ENCODE data around the gene ERCC6L2.

Gene ERCC6L2

GRCh38 chr9:95875305-95876137 is at the start of gene ERCC6L2:
Gene ERCC6L2, plus strand, starts transcription at chr9:95875691. Its CDS starts 348 bp downstream, at chr9:95876039.
- DNase-seq, result peak; percentile 94

- DNase-seq, result no peak
Observed at GRCh38 chr9:95826183-95826838, 49.2 kb upstream of the ERCC6L2 start.

GRCh38 chr9:95830768-95831167 is 44.7 kb upstream of the ERCC6L2 start:
- no peak for DNase-seq

- DNase-seq, result no peak
Observed at GRCh38 chr9:95831810-95832209, 43.7 kb upstream of the ERCC6L2 start.

GRCh38 chr9:95833546-95834178 is 41.8 kb upstream of the ERCC6L2 start:
- no peak for DNase-seq

GRCh38 chr9:95834281-95834907 is 41.1 kb upstream of the ERCC6L2 start:
- no peak for DNase-seq

GRCh38 chr9:95835393-95835792 is 40.1 kb upstream of the ERCC6L2 start:
- DNase-seq, result no peak

- DNase-seq, result no peak
Observed at GRCh38 chr9:95836072-95836471, 39.4 kb upstream of the ERCC6L2 start.

- DNase-seq, result no peak
Observed at GRCh38 chr9:95839012-95839411, 36.5 kb upstream of the ERCC6L2 start.

- no peak for DNase-seq
Observed at GRCh38 chr9:95840074-95840473, 35.4 kb upstream of the ERCC6L2 start.

- no peak for DNase-seq
Observed at GRCh38 chr9:95841377-95841776, 34.1 kb upstream of the ERCC6L2 start.

GRCh38 chr9:95845751-95846150 is 29.7 kb upstream of the ERCC6L2 start:
- DNase-seq, result no peak

GRCh38 chr9:95848764-95849163 is 26.7 kb upstream of the ERCC6L2 start:
- no peak for DNase-seq

- no peak for DNase-seq
Observed at GRCh38 chr9:95852059-95853032, 23.1 kb upstream of the ERCC6L2 start.

- DNase-seq, result no peak
Observed at GRCh38 chr9:95854386-95855020, 21.0 kb upstream of the ERCC6L2 start.

GRCh38 chr9:95855961-95856360 is 19.5 kb upstream of the ERCC6L2 start:
- no peak for DNase-seq

- DNase-seq, result no peak
Observed at GRCh38 chr9:95857124-95857523, 18.4 kb upstream of the ERCC6L2 start.

GRCh38 chr9:95857896-95858295 is 17.6 kb upstream of the ERCC6L2 start:
- DNase-seq, result no peak

GRCh38 chr9:95862343-95862742 is 13.1 kb upstream of the ERCC6L2 start:
- DNase-seq, result no peak

GRCh38 chr9:95864852-95865580 is 10.5 kb upstream of the ERCC6L2 start:
- no peak for DNase-seq

GRCh38 chr9:95870352-95870751 is 5.1 kb upstream of the ERCC6L2 start:
- no peak for DNase-seq
